ENCODE results near the gene PRR36. TPM values are rescaled to one million over a fixed set of nuclear protein-coding genes. Genes with fewer than 3 reads are reported as not detected.

The PRR36 gene
- total RNA-seq, 1 experiment from 2014 or later, result 12.9 TPM

GRCh38 chr19:7829166-7829520 lies 45.0 kb downstream of the PRR36 start:
- no TSS peak for BruUV-seq (replicated peaks)
- POLR2A ChIA-PET (ENCODE audit: unreplicated experiment), result no interaction called here
- H3K4me3 ChIP-seq, result peak overlapping the region; percentile 54; the same call in 1 of the 2 replicates
- TF ChIP-seq CTCF (conservative IDR thresholded peaks at IDR 0.05) (no peak), EZH2 (IDR thresholded peaks at IDR 0.05; ENCODE audit: low read depth) (no peak)
- CTCF ChIA-PET, result interaction anchor here (0.8 kb wide), 1 partner anchor 24 kb away, joined by 3 read pairs; no protein-coding TSS in a partner anchor
- H4K20me1 ChIP-seq (ENCODE audit: insufficient read depth), result no peaks in the 10 kb centered on the region
- DNase-seq, result no peak
- H3K4me1 ChIP-seq (replicated peaks; ENCODE audit: insufficient read depth), result peaks cover 17% of the 10 kb centered on the region
- no peaks in the 10 kb centered on the region for H3K36me3 ChIP-seq (ENCODE audit: low read depth)
- H2AFZ ChIP-seq, result peak overlapping the region; percentile 69
- H3K9me2 ChIP-seq (ENCODE audit: insufficient read depth), result no peaks in the 10 kb centered on the region
- peaks cover 23% of the 10 kb centered on the region for H3F3A ChIP-seq (ENCODE audit: insufficient read depth, low read depth)
- H3K9me3 ChIP-seq (ENCODE audit: insufficient read depth, low read depth), result no peaks in the 10 kb centered on the region
- intact Hi-C loops (cut with micrococcal nuclease; ENCODE audit: unreplicated experiment), result no loop called here
- 0 out of 2 replicates have a peak, but pooled peaks cover 3% of the 10 kb centered on the region for H3K79me2 ChIP-seq (ENCODE audit: low read depth)
- peaks cover 13% of the 10 kb centered on the region; the same call in 1 of the 2 replicates for H3K27me3 ChIP-seq (ENCODE audit: insufficient read depth, low read depth)
- H3K27ac ChIP-seq, result no peak overlapping the region
- peak overlapping the region; percentile 75 for H3K4me2 ChIP-seq

- no peaks in the 10 kb centered on the region for H3K9me2 ChIP-seq (ENCODE audit: insufficient read depth)
- peaks cover under 1% of the 10 kb centered on the region; the same call in 1 of the 2 replicates for H3K4me1 ChIP-seq (replicated peaks; ENCODE audit: insufficient read depth)
- no TSS peak for BruUV-seq (replicated peaks)
- no peaks in the 10 kb centered on the region for H4K20me1 ChIP-seq (ENCODE audit: insufficient read depth)
- TF ChIP-seq CTCF (conservative IDR thresholded peaks at IDR 0.05), result no peak
- no peak for TF ChIP-seq EZH2 (IDR thresholded peaks at IDR 0.05; ENCODE audit: low read depth)
- intact Hi-C loops (cut with micrococcal nuclease; ENCODE audit: unreplicated experiment), result no loop called here
- DNase-seq, result no peak
- no peak overlapping the region; the same call in 1 of the 2 replicates for H3K4me2 ChIP-seq
- H3K79me2 ChIP-seq (ENCODE audit: low read depth), result no peaks in the 10 kb centered on the region
- no peaks in the 10 kb centered on the region for H3K9me3 ChIP-seq (ENCODE audit: insufficient read depth, low read depth)
- ChIA-PET POLR2A (ENCODE audit: unreplicated experiment) (no interaction called here), CTCF (no interaction called here)
- H3K4me3 ChIP-seq, result no peak overlapping the region
- no peaks in the 10 kb centered on the region for H3K36me3 ChIP-seq (ENCODE audit: low read depth)
- no peak overlapping the region for H2AFZ ChIP-seq
- H3K27ac ChIP-seq, result no peak overlapping the region
- H3K27me3 ChIP-seq (ENCODE audit: insufficient read depth, low read depth), result peaks cover 13% of the 10 kb centered on the region; the same call in 1 of the 2 replicates
- H3F3A ChIP-seq (ENCODE audit: insufficient read depth, low read depth), result peaks cover 10% of the 10 kb centered on the region
Measured at GRCh38 chr19:7823686-7824301, 50.4 kb downstream of the PRR36 start.

GRCh38 chr19:7822910-7823515 lies 51.2 kb downstream of the PRR36 start:
- intact Hi-C loops (cut with micrococcal nuclease; ENCODE audit: unreplicated experiment), result no loop called here
- TF ChIP-seq EZH2 (IDR thresholded peaks at IDR 0.05; ENCODE audit: low read depth), result no peak
- no peak for TF ChIP-seq CTCF (conservative IDR thresholded peaks at IDR 0.05)

More at GRCh38 chr19:7822910-7823515, 51.2 kb downstream of the PRR36 start:
- peaks cover 10% of the 10 kb centered on the region for H3F3A ChIP-seq (ENCODE audit: insufficient read depth, low read depth)
- no peaks in the 10 kb centered on the region for H4K20me1 ChIP-seq (ENCODE audit: insufficient read depth)
- H2AFZ ChIP-seq, result no peak overlapping the region
- H3K27me3 ChIP-seq (ENCODE audit: insufficient read depth, low read depth), result peaks cover 12% of the 10 kb centered on the region; the same call in 1 of the 2 replicates
- H3K36me3 ChIP-seq (ENCODE audit: low read depth), result no peaks in the 10 kb centered on the region
- no peaks in the 10 kb centered on the region for H3K4me1 ChIP-seq (replicated peaks; ENCODE audit: insufficient read depth)
- no peaks in the 10 kb centered on the region for H3K79me2 ChIP-seq (ENCODE audit: low read depth)
- POLR2A ChIA-PET (ENCODE audit: unreplicated experiment), result no interaction called here
- DNase-seq, result no peak
- H3K9me3 ChIP-seq (ENCODE audit: insufficient read depth, low read depth), result no peaks in the 10 kb centered on the region
- no peak overlapping the region for H3K4me2 ChIP-seq
- no peak overlapping the region for H3K4me3 ChIP-seq
- H3K27ac ChIP-seq, result no peak overlapping the region
- BruUV-seq (replicated peaks), result no TSS peak
- CTCF ChIA-PET, result no interaction called here
- no peaks in the 10 kb centered on the region for H3K9me2 ChIP-seq (ENCODE audit: insufficient read depth)
